Measurements from ENCODE around the gene HSDL1.

HSDL1 gene

GRCh38 chr16:84144859-84145639, at the start of gene HSDL1, which contains the start of gene DNAAF1:
HSDL1 (minus strand) TSS chr16:84145177; CDS start chr16:84131321, 13,856 bp downstream.
DNAAF1 (plus strand) TSS chr16:84145308; CDS start chr16:84145441, 133 bp downstream.
- DNase-seq (ENCODE audit: low read depth) = peak; percentile 92

- DNase-seq (ENCODE audit: low read depth) = no peak
These were observed 49.0 kb upstream of the HSDL1 start for GRCh38 chr16:84194018-84194417.

- no peak for DNase-seq (ENCODE audit: low read depth)
These were observed 48.5 kb upstream of the HSDL1 start for GRCh38 chr16:84193480-84193879.

GRCh38 chr16:84191466-84191865, 46.5 kb upstream of the HSDL1 start:
- no peak for DNase-seq (ENCODE audit: low read depth)

GRCh38 chr16:84190731-84191388, 45.9 kb upstream of the HSDL1 start, which contains the start of gene ADAD2:
ADAD2 (plus strand) TSS chr16:84191157; CDS start chr16:84191231, 74 bp downstream.
- no peak for DNase-seq (ENCODE audit: low read depth)

- peak; percentile 87 for DNase-seq (ENCODE audit: low read depth)
These were observed 41.9 kb upstream of the HSDL1 start, which contains the start of gene TAF1C for GRCh38 chr16:84186685-84187437. TAF1C (minus strand) TSS chr16:84187057; CDS start chr16:84184988, 2,069 bp downstream.

- DNase-seq (ENCODE audit: low read depth) = no peak
These were observed 39.8 kb upstream of the HSDL1 start for GRCh38 chr16:84184775-84185174.

- no peak for DNase-seq (ENCODE audit: low read depth)
These were observed 39.1 kb upstream of the HSDL1 start for GRCh38 chr16:84183911-84184591.

- no peak for DNase-seq (ENCODE audit: low read depth)
These were observed 38.5 kb upstream of the HSDL1 start for GRCh38 chr16:84183572-84183875.

- no peak for DNase-seq (ENCODE audit: low read depth)
These were observed 37.9 kb upstream of the HSDL1 start for GRCh38 chr16:84182680-84183571.

GRCh38 chr16:84182104-84182503, 37.1 kb upstream of the HSDL1 start:
- no peak for DNase-seq (ENCODE audit: low read depth)

GRCh38 chr16:84181144-84181915, 36.4 kb upstream of the HSDL1 start:
- no peak for DNase-seq (ENCODE audit: low read depth)

- DNase-seq (ENCODE audit: low read depth) = no peak
These were observed 35.7 kb upstream of the HSDL1 start for GRCh38 chr16:84180519-84181140.

- DNase-seq (ENCODE audit: low read depth) = no peak
These were observed 34.8 kb upstream of the HSDL1 start for GRCh38 chr16:84179612-84180320.

GRCh38 chr16:84178892-84179611, 34.1 kb upstream of the HSDL1 start:
- DNase-seq (ENCODE audit: low read depth) = no peak

GRCh38 chr16:84178146-84178765, 33.3 kb upstream of the HSDL1 start:
- DNase-seq (ENCODE audit: low read depth) = no peak

- DNase-seq (ENCODE audit: low read depth) = no peak
These were observed 32.7 kb upstream of the HSDL1 start for GRCh38 chr16:84177741-84178073.
